Liver (tissue), 9 donors: ENCODE data around the gene FBXO21. TPM values are rescaled to one million over a fixed set of nuclear protein-coding genes. Genes with fewer than 3 reads are reported as not detected.

ENCODE experiments used
- DNase-seq: peaks from one replicate; pipeline ENCODE4 v3.0.0-alpha.2; 2017; ENCODE audit warnings: low spot score
- H3K27ac ChIP-seq, 2 donors: one replicate each; pipeline ENCODE4 v1.7.0; 2013; ENCODE audit warnings: inconsistent platforms in 2 of 2, low read length in 2 of 2, control low read depth in 1 of 2, low read depth in 1 of 2, mild to moderate bottlenecking in 1 of 2
- H3K27me3 ChIP-seq, 4 donors: one replicate each; pipeline versions ENCODE4 v1.6.1 to v1.7.0; 2013; ENCODE audit warnings: low read length in 3 of 4, inconsistent platforms in 1 of 4, mild to moderate bottlenecking in 1 of 4, moderate library complexity in 1 of 4; ENCODE audit not compliant: control insufficient read depth in 4 of 4, insufficient read depth in 4 of 4
- H3K36me3 ChIP-seq, 4 donors: one replicate each; pipeline versions ENCODE4 v1.6.1 to v1.7.0; 2013; ENCODE audit warnings: low read length in 3 of 4, mild to moderate bottlenecking in 3 of 4, low read depth in 1 of 4, moderate library complexity in 1 of 4; ENCODE audit not compliant: control insufficient read depth in 4 of 4, insufficient read depth in 3 of 4
- H3K4me1 ChIP-seq, 4 donors: one replicate each; pipeline versions ENCODE4 v1.6.1 to v1.7.0; 2013; ENCODE audit warnings: low read length in 3 of 4, mild to moderate bottlenecking in 3 of 4, moderate library complexity in 1 of 4; ENCODE audit not compliant: control insufficient read depth in 4 of 4, insufficient read depth in 4 of 4
- H3K4me3 ChIP-seq, 3 donors: one replicate each; pipeline versions ENCODE4 v1.6.1 to v1.7.0; 2013; ENCODE audit warnings: low read length in 3 of 3, control low read depth in 1 of 3, low read depth in 1 of 3, mild to moderate bottlenecking in 1 of 3
- H3K9ac ChIP-seq, 2 donors: one replicate each; pipeline ENCODE4 v1.7.0; 2013; ENCODE audit warnings: low read length in 2 of 2, mild to moderate bottlenecking in 2 of 2, moderate library complexity in 2 of 2, control low read depth in 1 of 2, low read depth in 1 of 2
- H3K9me3 ChIP-seq, 4 donors: one replicate each; pipeline versions ENCODE4 v1.6.1 to v1.7.0; 2013; ENCODE audit warnings: low read length in 3 of 4; ENCODE audit not compliant: control insufficient read depth in 4 of 4
- FOXA1 ChIP-seq: IDR thresholded peaks from 2 replicates; pipeline ENCODE4 v1.6.1; 2016; ENCODE audit warnings: antibody characterized with exemption
- FOXA2 ChIP-seq: IDR thresholded peaks from 2 replicates; pipeline ENCODE4 v1.6.1; 2016; ENCODE audit warnings: antibody characterized with exemption
- GABPA ChIP-seq, 2 donors: IDR thresholded peaks in 1 of 2; conservative IDR thresholded peaks in 1 of 2; 2 replicates each; pipeline ENCODE4 v1.6.1; 2016; ENCODE audit warnings: antibody characterized with exemption in 2 of 2, mild to moderate bottlenecking in 1 of 2, moderate library complexity in 1 of 2
- HNF4A ChIP-seq, 2 donors: conservative IDR thresholded peaks; 2 replicates each; pipeline ENCODE4 v1.6.1; 2016; ENCODE audit warnings: antibody characterized with exemption in 2 of 2, mild to moderate bottlenecking in 2 of 2
- HNF4G ChIP-seq: IDR thresholded peaks from 2 replicates; pipeline ENCODE4 v1.6.1; 2016; ENCODE audit warnings: antibody characterized with exemption
- JUND ChIP-seq, 2 donors: IDR thresholded peaks; 2 replicates each; pipeline ENCODE4 v1.6.1; 2016; ENCODE audit warnings: antibody characterized with exemption in 2 of 2
- NR2F2 ChIP-seq: IDR thresholded peaks from 2 replicates; pipeline ENCODE4 v1.6.1; 2016; ENCODE audit warnings: antibody characterized with exemption
- RAD21 ChIP-seq, 2 donors: IDR thresholded peaks; 2 replicates each; pipeline ENCODE4 v1.6.1; 2016; ENCODE audit warnings: antibody characterized with exemption in 2 of 2, mild to moderate bottlenecking in 2 of 2
- RXRA ChIP-seq, 2 donors: IDR thresholded peaks; 2 replicates each; pipeline ENCODE4 v1.6.1; 2017 to 2018; ENCODE audit warnings: antibody characterized with exemption in 2 of 2, mild to moderate bottlenecking in 1 of 2
- SP1 ChIP-seq: IDR thresholded peaks from 2 replicates; pipeline ENCODE4 v1.6.1; 2018; ENCODE audit warnings: antibody characterized with exemption, mild to moderate bottlenecking
- YY1 ChIP-seq: IDR thresholded peaks from 2 replicates; pipeline ENCODE4 v1.6.1; 2016; ENCODE audit warnings: antibody characterized with exemption, mild to moderate bottlenecking
- WGBS: extraction: QIAGEN DNeasy Blood & Tissue Kit; methylation state at CpG from one replicate; pipeline ENCODE4 v1.1.7; 2013; 5-methylcytosine and 5-hydroxymethylcytosine counted together
- polyA plus RNA-seq, 2 donors: library from polyadenylated mRNA; stranded (reverse) in 1 of 2; unstranded in 1 of 2; fragments of 200-250 nt in 1 of 2; fragments of >200 nt in 1 of 2; fragmentation: Nextera tagmentation in 1 of 2; extraction: Ambion mirVana in 1 of 2; gene quantifications; one replicate each; pipeline versions ENCODE4 v1.2.1 to v1.2.3, GENCODE V29; 2013 to 2015
- total RNA-seq, 2 donors: library from RNA; depleted of rRNA; stranded (reverse); fragments of >200 nt; gene quantifications; one replicate each; pipeline ENCODE4 v1.2.3, GENCODE V29; 2014
- TF ChIP-seq, protein P1 (sequence below): IDR thresholded peaks from 2 replicates; pipeline ENCODE4 v1.6.1; 2016; ENCODE audit warnings: antibody characterized with exemption
- TF ChIP-seq, protein P2 (sequence below): fragments of 150-350 bp; IDR thresholded peaks from 2 replicates; pipeline ENCODE4 v1.5.1; 2017; ENCODE audit warnings: improper control_type of control experiment, low read depth, low read length; ENCODE audit not compliant: missing input control
- TF ChIP-seq, protein P3 (sequence below): IDR thresholded peaks from 2 replicates; pipeline ENCODE4 v1.6.1; 2016; ENCODE audit warnings: antibody characterized with exemption, mild to moderate bottlenecking
- TF ChIP-seq, protein P4 (sequence below): IDR thresholded peaks from 2 replicates; pipeline ENCODE4 v1.6.1; 2016; ENCODE audit warnings: antibody characterized with exemption
- TF ChIP-seq, protein P5 (sequence below): IDR thresholded peaks from 2 replicates; pipeline ENCODE4 v1.6.1; 2016; ENCODE audit warnings: antibody characterized with exemption
- donor health status: healthy.
- donor health status: healthy.
- donor health status: healthy.
- donor health status: healthy.
- donor health status: healthy.

Gene FBXO21
- total and polyA plus RNA-seq, 4 donors = 12.9 to 54.4 (median 21.1) TPM

DNA sequence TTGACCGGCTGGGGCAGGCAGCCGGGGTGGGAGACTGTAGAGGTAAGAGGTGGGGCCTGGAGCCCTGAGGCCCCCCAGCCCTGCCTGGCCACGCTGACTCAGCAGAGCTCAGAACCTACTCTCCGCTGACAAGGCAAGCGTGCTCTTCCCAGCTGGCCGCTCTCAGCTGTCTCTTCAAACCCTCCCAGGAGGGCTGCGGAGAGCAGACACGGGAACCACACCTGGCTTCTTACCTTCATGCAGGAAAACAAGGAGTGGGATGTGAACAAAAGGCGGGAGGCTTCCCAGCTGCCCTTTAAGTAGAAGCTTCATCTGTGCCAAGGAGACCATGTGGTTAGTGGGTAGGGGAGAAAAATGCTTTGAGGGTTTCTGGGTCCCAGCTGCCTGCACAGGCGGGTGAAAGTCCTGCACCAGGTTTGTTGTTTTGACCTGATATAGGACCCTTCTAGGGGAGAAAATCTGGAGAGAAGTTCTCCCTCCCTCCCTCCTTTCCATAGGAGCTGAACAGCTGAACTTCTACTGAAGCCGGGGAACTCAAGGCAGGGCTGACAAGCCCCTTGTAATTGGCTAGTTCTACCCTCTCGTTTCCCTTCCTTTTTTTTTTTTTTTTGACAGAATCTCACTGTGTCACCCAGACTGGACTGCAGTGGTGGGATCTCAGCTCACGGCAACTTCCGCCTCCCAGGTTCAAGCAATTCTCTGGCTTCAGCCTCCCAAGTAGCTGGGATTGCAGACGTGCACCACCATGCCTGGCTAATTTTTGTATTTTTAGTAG, 78.3 kb downstream of the FBXO21 start:
- DNase-seq = peak; percentile 52
- Histone ChIP-seq H3K36me3 (no peaks in the 10 kb centered on the region), H3K9ac (no peak overlapping the region), H3K27ac (no peak overlapping the region), H3K27me3 (no peaks in the 10 kb centered on the region), H3K4me1 (no peaks in the 10 kb centered on the region), H3K4me3 (no peak overlapping the region), H3K9me3 (no peaks in the 10 kb centered on the region)
- no peak for TF ChIP-seq YY1
- no peak for TF ChIP-seq HNF4A (conservative IDR thresholded peaks at IDR 0.05)
- WGBS = 75% methylated on average over 15 of the region's 15 CpGs

DNA sequence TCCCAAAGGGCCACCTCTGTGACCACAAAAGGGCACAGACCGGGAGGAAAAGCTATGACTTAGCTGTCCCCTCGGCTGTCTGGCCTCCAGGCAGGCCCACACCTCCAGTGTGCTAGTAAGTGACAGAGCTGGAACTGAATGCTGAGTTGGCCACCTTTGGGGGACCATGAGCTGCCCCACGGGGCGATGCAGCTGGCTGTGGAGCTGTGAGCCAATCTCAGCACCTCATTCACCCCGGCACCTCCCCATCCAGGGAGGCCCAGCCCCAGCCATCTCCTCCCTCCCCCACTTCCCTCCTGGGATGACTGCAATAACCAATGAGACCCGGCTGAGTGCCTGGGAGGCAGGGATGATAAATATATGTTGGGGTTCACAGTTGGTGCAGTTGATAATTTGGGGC, 78.9 kb downstream of the FBXO21 start:
- Histone ChIP-seq H3K27me3 (no peaks in the 10 kb centered on the region), H3K4me1 (no peaks in the 10 kb centered on the region), H3K9ac (no peak overlapping the region), H3K4me3 (no peak overlapping the region), H3K9me3 (no peaks in the 10 kb centered on the region), H3K36me3 (no peaks in the 10 kb centered on the region), H3K27ac (no peak overlapping the region)
- 78% methylated on average over 6 of the region's 6 CpGs for WGBS
- TF ChIP-seq NR2F2 (no peak), GABPA (IDR thresholded peaks at IDR 0.05 in 1 of 2, conservative IDR thresholded peaks at IDR 0.05 in 1 of 2) (no peak), YY1 (no peak), SP1 (no peak)
- DNase-seq = no peak

DNA sequence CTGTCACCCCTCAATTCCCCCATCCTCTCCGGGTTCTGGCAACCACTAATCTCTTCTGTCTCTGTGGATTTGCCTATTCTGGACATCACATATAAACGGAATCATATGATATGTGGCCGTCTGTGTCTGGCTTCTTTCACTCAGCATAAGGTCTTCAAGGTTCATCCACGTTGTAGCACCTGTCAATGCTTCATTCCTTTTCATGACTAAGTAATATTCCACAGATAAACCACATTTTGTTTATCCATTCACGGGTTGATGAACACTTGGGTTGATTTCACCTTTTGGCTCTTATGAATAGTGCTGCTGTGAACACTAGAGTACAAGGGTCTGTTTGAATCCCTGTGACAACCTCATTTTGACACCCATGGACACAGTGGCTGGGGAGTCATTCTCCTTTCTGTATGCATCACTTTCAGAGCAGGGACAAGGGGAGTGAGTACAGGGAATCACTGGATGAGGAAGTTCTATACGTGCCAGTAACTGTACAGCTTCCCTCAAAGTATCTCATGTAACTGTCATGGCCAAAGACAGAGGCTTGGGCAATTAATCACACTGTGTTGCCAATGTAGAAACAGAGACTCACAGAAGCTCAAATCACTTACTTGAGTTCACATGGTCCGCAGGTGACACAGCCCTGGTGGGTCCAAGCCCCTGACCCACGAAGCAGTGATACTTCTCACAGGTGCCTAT, 80.2 kb downstream of the FBXO21 start:
- Histone ChIP-seq H3K27ac (no peak overlapping the region), H3K27me3 (no peaks in the 10 kb centered on the region), H3K9me3 (no peaks in the 10 kb centered on the region), H3K36me3 (no peaks in the 10 kb centered on the region), H3K4me1 (no peaks in the 10 kb centered on the region), H3K9ac (no peak overlapping the region), H3K4me3 (no peak overlapping the region)
- 84% methylated on average over 8 of the region's 8 CpGs for WGBS
- TF ChIP-seq, protein P1, sequence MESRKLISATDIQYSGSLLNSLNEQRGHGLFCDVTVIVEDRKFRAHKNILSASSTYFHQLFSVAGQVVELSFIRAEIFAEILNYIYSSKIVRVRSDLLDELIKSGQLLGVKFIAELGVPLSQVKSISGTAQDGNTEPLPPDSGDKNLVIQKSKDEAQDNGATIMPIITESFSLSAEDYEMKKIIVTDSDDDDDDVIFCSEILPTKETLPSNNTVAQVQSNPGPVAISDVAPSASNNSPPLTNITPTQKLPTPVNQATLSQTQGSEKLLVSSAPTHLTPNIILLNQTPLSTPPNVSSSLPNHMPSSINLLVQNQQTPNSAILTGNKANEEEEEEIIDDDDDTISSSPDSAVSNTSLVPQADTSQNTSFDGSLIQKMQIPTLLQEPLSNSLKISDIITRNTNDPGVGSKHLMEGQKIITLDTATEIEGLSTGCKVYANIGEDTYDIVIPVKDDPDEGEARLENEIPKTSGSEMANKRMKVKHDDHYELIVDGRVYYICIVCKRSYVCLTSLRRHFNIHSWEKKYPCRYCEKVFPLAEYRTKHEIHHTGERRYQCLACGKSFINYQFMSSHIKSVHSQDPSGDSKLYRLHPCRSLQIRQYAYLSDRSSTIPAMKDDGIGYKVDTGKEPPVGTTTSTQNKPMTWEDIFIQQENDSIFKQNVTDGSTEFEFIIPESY = no peak
- TF ChIP-seq RAD21 (IDR thresholded peaks at IDR 0.05) (no peak), NR2F2 (no peak), YY1 (no peak), HNF4A (conservative IDR thresholded peaks at IDR 0.05) (no peak), SP1 (no peak), HNF4G (no peak), FOXA2 (no peak), RXRA (IDR thresholded peaks at IDR 0.05) (no peak), FOXA1 (no peak), GABPA (IDR thresholded peaks at IDR 0.05 in 1 of 2, conservative IDR thresholded peaks at IDR 0.05 in 1 of 2) (no peak), JUND (IDR thresholded peaks at IDR 0.05) (no peak)
- TF ChIP-seq, protein P2, sequence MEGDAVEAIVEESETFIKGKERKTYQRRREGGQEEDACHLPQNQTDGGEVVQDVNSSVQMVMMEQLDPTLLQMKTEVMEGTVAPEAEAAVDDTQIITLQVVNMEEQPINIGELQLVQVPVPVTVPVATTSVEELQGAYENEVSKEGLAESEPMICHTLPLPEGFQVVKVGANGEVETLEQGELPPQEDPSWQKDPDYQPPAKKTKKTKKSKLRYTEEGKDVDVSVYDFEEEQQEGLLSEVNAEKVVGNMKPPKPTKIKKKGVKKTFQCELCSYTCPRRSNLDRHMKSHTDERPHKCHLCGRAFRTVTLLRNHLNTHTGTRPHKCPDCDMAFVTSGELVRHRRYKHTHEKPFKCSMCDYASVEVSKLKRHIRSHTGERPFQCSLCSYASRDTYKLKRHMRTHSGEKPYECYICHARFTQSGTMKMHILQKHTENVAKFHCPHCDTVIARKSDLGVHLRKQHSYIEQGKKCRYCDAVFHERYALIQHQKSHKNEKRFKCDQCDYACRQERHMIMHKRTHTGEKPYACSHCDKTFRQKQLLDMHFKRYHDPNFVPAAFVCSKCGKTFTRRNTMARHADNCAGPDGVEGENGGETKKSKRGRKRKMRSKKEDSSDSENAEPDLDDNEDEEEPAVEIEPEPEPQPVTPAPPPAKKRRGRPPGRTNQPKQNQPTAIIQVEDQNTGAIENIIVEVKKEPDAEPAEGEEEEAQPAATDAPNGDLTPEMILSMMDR = no peak
- TF ChIP-seq, protein P3, sequence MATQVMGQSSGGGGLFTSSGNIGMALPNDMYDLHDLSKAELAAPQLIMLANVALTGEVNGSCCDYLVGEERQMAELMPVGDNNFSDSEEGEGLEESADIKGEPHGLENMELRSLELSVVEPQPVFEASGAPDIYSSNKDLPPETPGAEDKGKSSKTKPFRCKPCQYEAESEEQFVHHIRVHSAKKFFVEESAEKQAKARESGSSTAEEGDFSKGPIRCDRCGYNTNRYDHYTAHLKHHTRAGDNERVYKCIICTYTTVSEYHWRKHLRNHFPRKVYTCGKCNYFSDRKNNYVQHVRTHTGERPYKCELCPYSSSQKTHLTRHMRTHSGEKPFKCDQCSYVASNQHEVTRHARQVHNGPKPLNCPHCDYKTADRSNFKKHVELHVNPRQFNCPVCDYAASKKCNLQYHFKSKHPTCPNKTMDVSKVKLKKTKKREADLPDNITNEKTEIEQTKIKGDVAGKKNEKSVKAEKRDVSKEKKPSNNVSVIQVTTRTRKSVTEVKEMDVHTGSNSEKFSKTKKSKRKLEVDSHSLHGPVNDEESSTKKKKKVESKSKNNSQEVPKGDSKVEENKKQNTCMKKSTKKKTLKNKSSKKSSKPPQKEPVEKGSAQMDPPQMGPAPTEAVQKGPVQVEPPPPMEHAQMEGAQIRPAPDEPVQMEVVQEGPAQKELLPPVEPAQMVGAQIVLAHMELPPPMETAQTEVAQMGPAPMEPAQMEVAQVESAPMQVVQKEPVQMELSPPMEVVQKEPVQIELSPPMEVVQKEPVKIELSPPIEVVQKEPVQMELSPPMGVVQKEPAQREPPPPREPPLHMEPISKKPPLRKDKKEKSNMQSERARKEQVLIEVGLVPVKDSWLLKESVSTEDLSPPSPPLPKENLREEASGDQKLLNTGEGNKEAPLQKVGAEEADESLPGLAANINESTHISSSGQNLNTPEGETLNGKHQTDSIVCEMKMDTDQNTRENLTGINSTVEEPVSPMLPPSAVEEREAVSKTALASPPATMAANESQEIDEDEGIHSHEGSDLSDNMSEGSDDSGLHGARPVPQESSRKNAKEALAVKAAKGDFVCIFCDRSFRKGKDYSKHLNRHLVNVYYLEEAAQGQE = no peak
- TF ChIP-seq, protein P4, sequence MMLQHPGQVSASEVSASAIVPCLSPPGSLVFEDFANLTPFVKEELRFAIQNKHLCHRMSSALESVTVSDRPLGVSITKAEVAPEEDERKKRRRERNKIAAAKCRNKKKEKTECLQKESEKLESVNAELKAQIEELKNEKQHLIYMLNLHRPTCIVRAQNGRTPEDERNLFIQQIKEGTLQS = no peak
- TF ChIP-seq, protein P5, sequence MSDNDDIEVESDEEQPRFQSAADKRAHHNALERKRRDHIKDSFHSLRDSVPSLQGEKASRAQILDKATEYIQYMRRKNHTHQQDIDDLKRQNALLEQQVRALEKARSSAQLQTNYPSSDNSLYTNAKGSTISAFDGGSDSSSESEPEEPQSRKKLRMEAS = no peak
- DNase-seq = no peak
